Endodermal cell (in vitro differentiated cells): ENCODE data around the gene LGI4. TPM values are rescaled to one million over a fixed set of nuclear protein-coding genes. Genes with fewer than 3 reads are reported as not detected.

ENCODE experiments used
- DNase-seq: peaks from one replicate; pipeline ENCODE4 v3.0.0-alpha.2; 2017
- H3K27ac ChIP-seq: 2 replicates; pipeline ENCODE4 v1.5.1; 2013; ENCODE audit warnings: mild to moderate bottlenecking, low read depth, low read length, moderate library complexity
- H3K27me3 ChIP-seq: 2 replicates; pipeline ENCODE4 v1.6.1; 2013; ENCODE audit warnings: mild to moderate bottlenecking, low read length, moderate library complexity; ENCODE audit not compliant: insufficient read depth, control insufficient read depth, poor library complexity, severe bottlenecking
- H3K36me3 ChIP-seq: 2 replicates; pipeline ENCODE4 v1.7.0; 2013; ENCODE audit warnings: mild to moderate bottlenecking, low read length, moderate library complexity; ENCODE audit not compliant: control insufficient read depth, insufficient read depth
- H3K4me1 ChIP-seq: one replicate; pipeline ENCODE4 v1.7.0; 2013; ENCODE audit warnings: low read length; ENCODE audit not compliant: control insufficient read depth, insufficient read depth
- H3K4me3 ChIP-seq: 2 replicates; pipeline ENCODE4 v1.5.1; 2013; ENCODE audit warnings: mild to moderate bottlenecking, low read length, moderate library complexity
- H3K9ac ChIP-seq: 2 replicates; pipeline ENCODE4 v1.6.1; 2013; ENCODE audit warnings: mild to moderate bottlenecking, low read length, moderate library complexity; ENCODE audit not compliant: poor library complexity, severe bottlenecking; ENCODE audit errors: extremely low read depth
- H3K9me3 ChIP-seq: 2 replicates; pipeline ENCODE4 v1.6.1; 2013; ENCODE audit warnings: mild to moderate bottlenecking, low read length, moderate library complexity; ENCODE audit not compliant: control insufficient read depth
- H3K27ac Mint-ChIP-seq: 2 replicates; pipeline ENCODE4 v1.8.0; 2020; ENCODE audit warnings: mixed read lengths
- H3K27me3 Mint-ChIP-seq: 2 replicates; pipeline ENCODE4 v1.8.0; 2021; ENCODE audit warnings: mild to moderate bottlenecking, mixed read lengths; ENCODE audit not compliant: insufficient read depth
- H3K36me3 Mint-ChIP-seq: 2 replicates; pipeline ENCODE4 v1.8.0; 2020; ENCODE audit warnings: low read depth, mixed read lengths
- H3K4me1 Mint-ChIP-seq: 2 replicates; pipeline ENCODE4 v1.8.0; 2020; ENCODE audit warnings: mixed read lengths
- H3K4me3 Mint-ChIP-seq: 2 replicates; pipeline ENCODE4 v1.8.0; 2020; ENCODE audit warnings: mild to moderate bottlenecking, moderate library complexity, mixed read lengths
- H3K9me3 Mint-ChIP-seq: 2 replicates; pipeline ENCODE4 v1.8.0; 2020; ENCODE audit warnings: mild to moderate bottlenecking, mixed read lengths
- CTCF ChIP-seq: fragments of 200-600 bp; sonication (generic); conservative IDR thresholded peaks from 2 replicates; pipeline ENCODE4 v1.5.0; 2021; ENCODE audit warnings: antibody characterized with exemption, mild to moderate bottlenecking
- WGBS, 2 experiments: methylation state at CpG; one replicate each; pipeline versions ENCODE4 v1.1.5 to v1.1.7; 2013; ENCODE audit warnings: missing lambda C conversion rate in 2 of 2, mixed read lengths in 1 of 2; ENCODE audit not compliant: insufficient coverage in 1 of 2, insufficient read length in 1 of 2; 5-methylcytosine and 5-hydroxymethylcytosine counted together
- total RNA-seq, 2 donors: library from RNA; stranded (reverse); fragmentation: NEBNext Ultra II Directional in 1 of 2; extraction: Animal tissue kit (Norgen Biotek cat#: 25700) in 1 of 2; gene quantifications; 2 replicates in 1 of 2; 3 replicates in 1 of 2; pipeline ENCODE4 v1.2.1, GENCODE V29; 2021

Gene LGI4
- total RNA-seq, 2 donors from 2014 or later, result 0.27 to 0.37 TPM

- H3K4me1 ChIP-seq, result no peaks in the 10 kb centered on the region
- no peak overlapping the region for H3K4me3 ChIP-seq
- H3K27me3 ChIP-seq, result no peaks in the 10 kb centered on the region
- Mint-ChIP-seq H3K27me3 (no peaks in the 10 kb centered on the region), H3K4me1 (peaks cover 1% of the 10 kb centered on the region), H3K36me3 (no peaks in the 10 kb centered on the region), H3K9me3 (peaks cover 2% of the 10 kb centered on the region), H3K4me3 (no peak overlapping the region), H3K27ac (no peak overlapping the region)
- no peaks in the 10 kb centered on the region for H3K9me3 ChIP-seq
- no peaks in the 10 kb centered on the region for H3K36me3 ChIP-seq
- H3K27ac ChIP-seq, result no peak overlapping the region
- TF ChIP-seq CTCF, result no peak
- no peak overlapping the region for H3K9ac ChIP-seq
- DNase-seq, result no peak
Observed at GRCh38 chr19:35087393-35087792, 47.5 kb downstream of the LGI4 start.

DNA sequence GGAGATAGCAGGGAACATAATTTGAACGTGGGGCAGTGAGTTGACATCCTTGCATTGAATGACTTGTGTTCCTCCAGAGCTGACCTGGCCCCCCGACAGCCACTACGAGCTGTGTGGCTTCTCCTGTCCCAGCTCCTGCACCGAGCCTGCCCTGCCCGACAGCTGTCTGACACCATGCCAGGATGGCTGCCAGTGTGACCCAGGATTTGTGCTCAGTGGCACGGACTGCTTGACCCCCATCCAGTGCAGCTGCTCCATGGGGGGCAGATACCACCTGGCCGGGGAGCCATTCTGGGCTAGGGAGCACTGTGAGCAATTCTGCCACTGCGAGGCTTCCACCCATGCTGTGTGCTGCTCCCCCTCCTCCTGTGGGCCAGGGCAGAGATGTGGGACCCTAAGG, 48.4 kb downstream of the LGI4 start:
- H3K27ac ChIP-seq, result no peak overlapping the region
- no peaks in the 10 kb centered on the region for H3K36me3 ChIP-seq
- H3K27me3 ChIP-seq, result no peaks in the 10 kb centered on the region
- Mint-ChIP-seq H3K27me3 (no peaks in the 10 kb centered on the region), H3K4me1 (peaks cover 1% of the 10 kb centered on the region), H3K27ac (no peak overlapping the region), H3K9me3 (peaks cover 2% of the 10 kb centered on the region), H3K4me3 (no peak overlapping the region), H3K36me3 (no peaks in the 10 kb centered on the region)
- no peak for DNase-seq
- H3K4me1 ChIP-seq, result no peaks in the 10 kb centered on the region
- WGBS, 2 experiments, result 83 to 90% methylated on average over 7 to 8 of the region's 8 CpGs
- no peak overlapping the region for H3K9ac ChIP-seq
- no peak overlapping the region for H3K4me3 ChIP-seq
- no peak for TF ChIP-seq CTCF
- no peaks in the 10 kb centered on the region for H3K9me3 ChIP-seq

- Mint-ChIP-seq H3K4me1 (peaks cover 1% of the 10 kb centered on the region), H3K27ac (no peak overlapping the region), H3K4me3 (no peak overlapping the region)
Observed at GRCh38 chr19:35085947-35086346, 48.9 kb downstream of the LGI4 start.

More at GRCh38 chr19:35085947-35086346, 48.9 kb downstream of the LGI4 start:
- H3K9me3 ChIP-seq, result no peaks in the 10 kb centered on the region
- no peaks in the 10 kb centered on the region for H3K27me3 ChIP-seq
- peaks cover 2% of the 10 kb centered on the region for H3K9me3 Mint-ChIP-seq
- TF ChIP-seq CTCF, result no peak
- no peak overlapping the region for H3K4me3 ChIP-seq
- H3K27me3 Mint-ChIP-seq, result no peaks in the 10 kb centered on the region
- DNase-seq, result no peak
- H3K36me3 ChIP-seq, result no peaks in the 10 kb centered on the region
- no peaks in the 10 kb centered on the region for H3K36me3 Mint-ChIP-seq
- no peaks in the 10 kb centered on the region for H3K4me1 ChIP-seq
- no peak overlapping the region for H3K27ac ChIP-seq
- 72 to 82% methylated on average over 4 to 6 of the region's 6 CpGs for WGBS, 2 experiments
- no peak overlapping the region for H3K9ac ChIP-seq
